ENCODE results near the gene NEK2.

GRCh38 chr1:211708006-211708405, 32.6 kb upstream of the NEK2 start:
- TF ChIP-seq ELF4 (IDR thresholded peaks at IDR 0.05) = no peak
- TF ChIP-seq ZNF384 (IDR thresholded peaks at IDR 0.05) = no peak
- no peak for TF ChIP-seq NFRKB (IDR thresholded peaks at IDR 0.05)
- TF ChIP-seq SP1 (IDR thresholded peaks at IDR 0.05) = no peak
- no peak for TF ChIP-seq BHLHE40 (IDR thresholded peaks at IDR 0.05; ENCODE audit: borderline replicate concordance)
- no peak for TF ChIP-seq FOXA1 (IDR thresholded peaks at IDR 0.05)
- no peak for TF ChIP-seq SUZ12 (IDR thresholded peaks at IDR 0.05)
- no peak for TF ChIP-seq HDGF (IDR thresholded peaks at IDR 0.05; ENCODE audit: borderline replicate concordance)
- no peak for TF ChIP-seq FOXK2 (IDR thresholded peaks at IDR 0.05)
